ENCODE results near the gene PDE6A. TPM values are rescaled to one million over a fixed set of nuclear protein-coding genes. Genes with fewer than 3 reads are reported as not detected.
A peak's percentile ranks its signal among the peaks of the same experiment; 100 is the strongest.
"Not testable (repeated sequence)": the region's sequence is repeated elsewhere in the genome, so short reads cannot be mapped to it uniquely, and the experiment has no call there.

The PDE6A gene
- total RNA-seq, 4 donors from 2014 or later = 0.04 to 3.8 (median 2.2) TPM

DNA sequence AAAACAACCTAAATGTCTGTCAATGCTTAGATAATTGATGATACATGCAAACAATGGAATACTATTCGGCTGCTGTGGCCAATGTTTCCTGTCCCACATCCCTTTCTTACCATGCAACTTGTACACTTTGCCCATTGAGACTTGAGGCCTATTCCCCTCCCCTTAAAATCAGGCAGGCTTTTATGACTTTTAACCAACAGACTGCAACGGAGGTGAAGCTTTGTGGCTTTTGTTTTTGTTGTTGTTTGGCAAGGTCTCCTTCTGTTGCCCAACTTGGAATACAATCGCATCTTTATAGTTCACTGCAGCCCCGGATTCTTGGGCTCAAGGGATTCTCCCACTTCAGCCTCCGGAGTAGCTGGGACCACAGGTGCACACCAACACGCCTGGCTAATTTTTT lies 10.2 kb upstream of the PDE6A start:
- Histone ChIP-seq H3K27me3 (no peaks in the 10 kb centered on the region), H3K36me3 (no peaks in the 10 kb centered on the region), H3K27ac (no peak overlapping the region), H3K4me3 (no peak overlapping the region), H3K4me1 (peaks cover 6 to 28% (median 7%) of the 10 kb centered on the region in 3 donors), H3K9me3 (no peaks in the 10 kb centered on the region)
- no peak for TF ChIP-seq POLR2A (IDR thresholded peaks at IDR 0.05)
- TF ChIP-seq, protein P1, sequence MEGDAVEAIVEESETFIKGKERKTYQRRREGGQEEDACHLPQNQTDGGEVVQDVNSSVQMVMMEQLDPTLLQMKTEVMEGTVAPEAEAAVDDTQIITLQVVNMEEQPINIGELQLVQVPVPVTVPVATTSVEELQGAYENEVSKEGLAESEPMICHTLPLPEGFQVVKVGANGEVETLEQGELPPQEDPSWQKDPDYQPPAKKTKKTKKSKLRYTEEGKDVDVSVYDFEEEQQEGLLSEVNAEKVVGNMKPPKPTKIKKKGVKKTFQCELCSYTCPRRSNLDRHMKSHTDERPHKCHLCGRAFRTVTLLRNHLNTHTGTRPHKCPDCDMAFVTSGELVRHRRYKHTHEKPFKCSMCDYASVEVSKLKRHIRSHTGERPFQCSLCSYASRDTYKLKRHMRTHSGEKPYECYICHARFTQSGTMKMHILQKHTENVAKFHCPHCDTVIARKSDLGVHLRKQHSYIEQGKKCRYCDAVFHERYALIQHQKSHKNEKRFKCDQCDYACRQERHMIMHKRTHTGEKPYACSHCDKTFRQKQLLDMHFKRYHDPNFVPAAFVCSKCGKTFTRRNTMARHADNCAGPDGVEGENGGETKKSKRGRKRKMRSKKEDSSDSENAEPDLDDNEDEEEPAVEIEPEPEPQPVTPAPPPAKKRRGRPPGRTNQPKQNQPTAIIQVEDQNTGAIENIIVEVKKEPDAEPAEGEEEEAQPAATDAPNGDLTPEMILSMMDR (IDR thresholded peaks at IDR 0.05) = no peak
- intact Hi-C loops (cut with DNase I) = no loop called here
- DNase-seq = no peak
- 84 to 85% methylated on average over 6 of the region's 6 CpGs for WGBS, 2 donors

DNA sequence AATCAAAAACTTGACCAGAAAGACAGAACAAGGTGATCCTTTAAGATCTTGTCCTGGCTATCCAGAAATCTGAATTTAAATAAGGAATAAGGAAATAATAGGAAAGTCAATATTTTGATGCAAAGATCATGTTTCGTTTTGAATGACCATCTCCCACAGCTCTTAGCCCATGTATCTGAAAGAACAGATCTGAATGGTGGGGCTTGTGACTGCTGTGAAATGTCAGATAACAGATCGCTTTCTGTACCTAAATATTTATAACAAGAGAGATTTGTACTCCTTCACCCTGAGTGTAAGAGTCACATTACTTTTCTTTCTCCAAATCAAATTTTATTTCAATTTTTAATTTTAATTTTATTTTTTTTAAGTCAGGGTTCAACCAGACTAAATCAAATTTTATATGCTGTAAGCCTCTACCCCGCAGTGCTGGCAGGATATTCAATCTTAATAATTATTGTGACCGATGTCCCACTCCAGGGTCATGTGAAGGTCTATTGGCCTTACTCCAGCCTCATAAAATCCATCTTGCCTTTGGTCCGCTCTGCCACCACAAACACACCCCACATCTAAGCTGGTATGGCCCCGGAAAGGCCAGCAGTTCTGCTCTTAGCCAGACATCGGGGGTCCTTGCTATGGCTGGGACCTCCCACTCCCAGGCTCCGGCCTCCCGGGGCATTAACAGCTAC lies 9.0 kb upstream of the PDE6A start:
- H3K4me1 ChIP-seq = peaks cover 0 to 30% (median 3%) of the 10 kb centered on the region in 3 donors
- DNase-seq = no peak
- H3K27me3 ChIP-seq = no peaks in the 10 kb centered on the region
- no peaks in the 10 kb centered on the region for H3K36me3 ChIP-seq
- 77 to 78% methylated on average over 7 of the region's 9 CpGs for WGBS, 2 donors
- intact Hi-C loops (cut with DNase I) = no loop called here
- H3K4me3 ChIP-seq = no peak overlapping the region
- H3K27ac ChIP-seq = no peak overlapping the region
- TF ChIP-seq POLR2A (IDR thresholded peaks at IDR 0.05) = no peak
- TF ChIP-seq, protein P1 (IDR thresholded peaks at IDR 0.05) = no peak
- H3K9me3 ChIP-seq = no peaks in the 10 kb centered on the region

DNA sequence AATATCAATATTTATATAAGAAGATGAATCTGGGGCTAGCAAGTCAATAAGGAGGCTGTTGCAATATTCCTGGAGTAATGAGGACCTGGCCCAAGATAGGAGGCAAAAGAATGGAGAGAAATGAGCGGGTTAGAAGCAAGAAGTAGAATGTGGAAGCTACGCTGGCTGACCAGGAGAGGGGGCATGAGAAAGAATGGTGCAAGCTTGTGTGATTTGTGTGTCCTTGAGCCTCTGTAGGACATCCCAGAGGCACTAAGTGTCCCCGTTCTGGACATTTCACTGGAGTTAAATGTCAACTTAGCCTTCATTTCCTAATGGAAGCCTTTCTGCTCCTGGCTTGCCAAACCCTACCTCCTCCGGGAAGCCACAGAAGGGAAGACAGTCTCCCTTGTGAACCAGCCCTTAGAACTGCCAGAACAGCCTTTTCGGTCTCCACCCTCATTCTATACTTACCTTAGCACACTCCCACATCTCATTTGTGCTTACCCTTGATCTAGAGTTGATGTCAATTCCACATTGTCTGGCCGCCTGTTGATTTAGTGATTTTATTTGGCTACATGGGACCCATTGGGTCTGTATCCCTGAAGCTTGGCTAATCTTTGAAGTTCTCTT lies 6.7 kb upstream of the PDE6A start:
- Histone ChIP-seq H3K36me3 (no peaks in the 10 kb centered on the region), H3K4me3 (no peak overlapping the region), H3K9me3 (no peaks in the 10 kb centered on the region), H3K27ac (peak overlapping the region in 2 of 4 donors; percentile 54 to 65), H3K4me1 (peaks cover 0 to 39% (median 3%) of the 10 kb centered on the region in 3 donors), H3K27me3 (no peaks in the 10 kb centered on the region)
- intact Hi-C loops (cut with DNase I) = no loop called here
- TF ChIP-seq, protein P1 (IDR thresholded peaks at IDR 0.05) = no peak
- TF ChIP-seq POLR2A (IDR thresholded peaks at IDR 0.05) = no peak
- no peak for DNase-seq
- WGBS, 2 donors = 76 to 77% methylated on average over 6 of the region's 6 CpGs

DNA sequence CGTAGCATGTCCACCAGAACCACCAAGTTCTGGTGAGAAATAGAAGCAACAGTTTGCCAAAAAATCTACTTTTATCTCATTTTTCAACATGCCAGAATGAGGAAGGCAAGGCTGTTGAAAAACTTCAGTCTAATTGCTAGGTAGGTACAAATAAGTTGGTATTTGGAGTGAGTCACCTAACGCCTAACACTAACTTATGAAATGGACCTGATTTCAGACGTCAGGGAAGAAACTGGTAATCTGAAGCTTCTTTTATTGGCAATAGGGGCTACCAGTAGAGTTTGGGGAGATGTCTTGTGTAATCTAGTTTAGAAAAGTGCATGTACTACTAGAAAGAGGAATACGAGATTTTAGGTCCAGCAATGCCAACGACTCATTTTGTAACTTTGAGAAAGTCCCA lies 4.4 kb upstream of the PDE6A start:
- no peaks in the 10 kb centered on the region for H3K9me3 ChIP-seq
- H3K36me3 ChIP-seq = no peaks in the 10 kb centered on the region
- H3K27ac ChIP-seq = peak overlapping the region in 3 of 4 donors; percentile 22 to 76 (median 76)
- H3K4me3 ChIP-seq = no peak overlapping the region
- H3K4me1 ChIP-seq = peaks cover 0 to 62% (median 12%) of the 10 kb centered on the region in 3 donors
- DNase-seq = no peak
- H3K27me3 ChIP-seq = no peaks in the 10 kb centered on the region
- WGBS, 2 donors = 53 to 62% methylated on average over 5 of the region's 5 CpGs
- no peak for TF ChIP-seq POLR2A (IDR thresholded peaks at IDR 0.05)
- TF ChIP-seq, protein P1 (IDR thresholded peaks at IDR 0.05) = no peak
- intact Hi-C loops (cut with DNase I) = no loop called here

DNA sequence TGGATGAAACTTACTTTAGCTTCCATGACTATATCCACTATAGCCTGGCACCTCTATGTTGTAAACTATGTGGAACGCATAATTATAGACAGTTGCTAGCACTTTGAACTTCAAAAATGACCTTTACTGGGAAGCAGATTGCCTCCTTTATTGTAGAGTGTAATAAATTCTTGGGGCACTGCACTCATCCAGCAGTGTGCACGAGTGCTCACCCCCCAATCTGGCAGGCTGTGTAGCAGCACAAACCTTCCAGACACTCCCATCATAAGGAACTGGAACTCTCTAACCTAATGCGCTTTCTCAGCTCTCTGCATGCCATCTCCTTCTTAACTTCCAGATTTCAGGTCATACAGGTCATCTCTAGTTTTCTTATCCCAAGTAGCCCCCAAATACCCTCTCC lies 1.5 kb upstream of the PDE6A start:
- intact Hi-C loops (cut with DNase I) = no loop called here
- Histone ChIP-seq H3K27ac (no peak overlapping the region), H3K9me3 (no peaks in the 10 kb centered on the region), H3K4me3 (no peak overlapping the region), H3K36me3 (no peaks in the 10 kb centered on the region), H3K4me1 (peaks cover 5 to 84% (median 21%) of the 10 kb centered on the region in 3 donors), H3K27me3 (no peaks in the 10 kb centered on the region)
- TF ChIP-seq, protein P1 (IDR thresholded peaks at IDR 0.05) = no peak
- no peak for TF ChIP-seq POLR2A (IDR thresholded peaks at IDR 0.05)
- 64 to 93% methylated on average over 3 of the region's 3 CpGs for whole genome bisulfite sequencing, 2 donors
- no peak for DNase-seq

DNA sequence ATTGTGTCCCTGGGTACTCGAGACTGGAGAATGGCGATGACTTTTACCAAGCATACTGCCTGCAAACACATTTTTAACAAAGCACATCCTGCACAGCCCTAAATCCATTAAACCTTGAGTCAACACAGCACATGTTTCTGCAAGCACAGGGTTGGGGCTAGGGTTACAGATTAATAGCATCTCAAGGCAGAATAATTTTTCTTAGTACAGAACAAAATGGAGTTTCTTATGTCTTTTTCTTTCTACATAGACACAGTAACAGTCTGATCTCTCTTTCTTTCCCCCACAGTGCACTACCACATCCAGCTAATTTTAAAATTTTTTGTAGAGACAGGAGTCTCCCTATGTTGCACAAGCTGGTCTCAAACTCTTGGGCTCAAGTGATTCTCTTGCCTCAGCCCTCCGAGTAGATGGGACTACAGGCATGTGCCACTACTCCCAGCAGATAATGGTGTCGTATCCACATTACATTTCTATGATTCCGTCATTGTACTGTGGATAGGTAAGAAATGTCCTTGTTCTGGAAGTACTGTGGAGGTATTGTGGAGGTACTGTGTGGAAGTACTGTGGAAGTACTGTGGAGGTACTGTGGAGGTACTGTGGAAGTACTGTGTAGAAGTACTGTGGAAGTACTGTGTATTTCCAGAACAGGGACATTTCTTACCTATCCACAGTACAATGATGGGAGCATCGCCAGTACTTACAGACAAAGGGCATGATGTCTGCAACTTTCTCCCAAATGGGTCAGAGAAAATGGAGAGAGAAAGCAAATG lies 1.2 kb downstream of the PDE6A start:
- intact Hi-C loops (cut with DNase I); H3K27me3 ChIP-seq: not testable (repeated sequence)
- WGBS, 2 donors = 69 to 82% methylated on average over 4 to 6 of the region's 6 CpGs

DNA sequence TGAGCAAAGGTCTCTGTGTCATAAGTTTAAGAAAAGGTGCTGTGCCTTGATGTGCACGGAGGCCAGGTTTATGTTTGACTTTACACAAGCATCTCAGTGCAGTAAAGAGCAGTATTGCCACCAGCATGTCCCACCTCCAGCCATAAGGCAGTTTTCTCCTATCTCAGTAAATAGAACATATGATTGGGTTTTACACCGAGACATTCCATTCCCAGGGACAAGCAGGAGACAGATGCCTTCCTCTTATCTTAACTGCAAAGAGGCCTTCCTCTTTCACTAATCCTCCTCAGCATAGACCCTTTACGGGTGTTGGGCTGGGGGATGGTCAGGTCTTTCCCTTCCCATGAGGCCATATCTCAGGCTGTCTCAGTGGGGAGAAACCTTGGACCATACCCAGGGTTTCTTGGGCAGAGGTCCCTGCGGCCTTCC lies 1.8 kb downstream of the PDE6A start:
- WGBS, 2 donors = 56 to 66% methylated on average over 2 to 3 of the region's 4 CpGs
- H3K4me3 ChIP-seq; H3K36me3 ChIP-seq; H3K27me3 ChIP-seq; DNase-seq; H3K9me3 ChIP-seq; intact Hi-C loops (cut with DNase I): not testable (repeated sequence)
- H3K27ac ChIP-seq = peak overlapping the region; percentile 5 to 57 (median 39)
- peaks cover 18 to 89% (median 36%) of the 10 kb centered on the region in 3 donors for H3K4me1 ChIP-seq

More for the DNA sequence above, 1.2 kb downstream of the PDE6A start:
- Histone ChIP-seq H3K27ac (peak overlapping the region in 2 of 4 donors; percentile 38 to 57), H3K4me1 (peaks cover 18 to 86% (median 33%) of the 10 kb centered on the region in 3 donors)
- H3K36me3 ChIP-seq, H3K9me3 ChIP-seq, DNase-seq, H3K4me3 ChIP-seq: not testable (repeated sequence)
